GM23338 (cell line): ENCODE measurements around the gene DUSP10. TPM values are rescaled to one million over a fixed set of nuclear protein-coding genes. Genes with fewer than 3 reads are reported as not detected.

Experiments
- ATAC-seq: fragments of 200-7000 bp; cut with Tn5 transposase; 3 replicates; pipeline ENCODE4 v1.9.1; 2020
- DNase-seq: peaks from one replicate; pipeline ENCODE4 v3.0.0-alpha.2; 2015; ENCODE audit warnings: low spot score
- H2AFZ ChIP-seq: fragments of 200-600 bp; sonication (generic); 2 replicates; pipeline ENCODE4 v1.8.0; 2016; ENCODE audit warnings: antibody characterized with exemption, mild to moderate bottlenecking, moderate library complexity
- H3F3A ChIP-seq: fragments of 200-600 bp; sonication (generic); replicated peaks from 2 replicates; pipeline ENCODE4 v1.8.0; 2017; ENCODE audit warnings: antibody characterized with exemption, mixed run types, low read depth
- H3K27ac ChIP-seq: fragments of 200-600 bp; sonication (generic); 2 replicates; pipeline ENCODE4 v1.6.1; 2016; ENCODE audit warnings: low read depth
- H3K27me3 ChIP-seq: fragments of 200-600 bp; sonication (generic); 2 replicates; pipeline ENCODE4 v1.8.0; 2016; ENCODE audit warnings: mild to moderate bottlenecking, mixed run types, moderate library complexity; ENCODE audit not compliant: insufficient read depth
- H3K36me3 ChIP-seq: fragments of 200-600 bp; sonication (generic); 2 replicates; pipeline ENCODE4 v1.8.0; 2016; ENCODE audit warnings: mild to moderate bottlenecking; ENCODE audit not compliant: insufficient read depth
- H3K4me1 ChIP-seq: fragments of 200-600 bp; sonication (generic); 2 replicates; pipeline ENCODE4 v1.8.0; 2016; ENCODE audit warnings: mild to moderate bottlenecking, moderate library complexity; ENCODE audit not compliant: insufficient read depth
- H3K4me2 ChIP-seq: fragments of 200-600 bp; sonication (generic); 2 replicates; pipeline ENCODE4 v1.7.1; 2017; ENCODE audit warnings: mixed run types
- H3K4me3 ChIP-seq: fragments of 200-600 bp; sonication (generic); 2 replicates; pipeline ENCODE4 v1.6.1; 2016; ENCODE audit warnings: mixed run types
- H3K79me2 ChIP-seq: fragments of 200-600 bp; sonication (generic); replicated peaks from 2 replicates; pipeline ENCODE4 v1.8.0; 2017; ENCODE audit warnings: mild to moderate bottlenecking; ENCODE audit not compliant: insufficient read depth
- H3K9me2 ChIP-seq: fragments of 200-600 bp; sonication (generic); 2 replicates; pipeline ENCODE4 v1.8.0; 2017; ENCODE audit not compliant: insufficient read depth
- H4K20me1 ChIP-seq: fragments of 200-600 bp; sonication (generic); replicated peaks from 2 replicates; pipeline ENCODE4 v1.8.0; 2017; ENCODE audit warnings: mild to moderate bottlenecking; ENCODE audit not compliant: insufficient read depth
- H3K27ac Mint-ChIP-seq: 2 replicates; pipeline ENCODE4 v1.8.0; 2020; ENCODE audit warnings: inconsistent platforms, mild to moderate bottlenecking, moderate library complexity, mixed read lengths
- H3K27me3 Mint-ChIP-seq: 3 replicates; pipeline ENCODE4 v1.8.0; 2022; ENCODE audit warnings: low read depth, mild to moderate bottlenecking, moderate library complexity, mixed read lengths, inconsistent platforms; ENCODE audit not compliant: insufficient read depth, poor library complexity
- H3K36me3 Mint-ChIP-seq: 3 replicates; pipeline ENCODE4 v1.8.0; 2021; ENCODE audit warnings: low read depth, mild to moderate bottlenecking, inconsistent platforms, moderate library complexity, mixed read lengths
- H3K4me1 Mint-ChIP-seq: 3 replicates; pipeline ENCODE4 v1.8.0; 2020; ENCODE audit warnings: mild to moderate bottlenecking, inconsistent platforms, mixed read lengths
- H3K4me3 Mint-ChIP-seq: 3 replicates; pipeline ENCODE4 v1.8.0; 2021; ENCODE audit warnings: moderate library complexity, mild to moderate bottlenecking, inconsistent platforms, mixed read lengths
- H3K9me3 Mint-ChIP-seq: 3 replicates; pipeline ENCODE4 v1.8.0; 2020; ENCODE audit warnings: moderate library complexity, mild to moderate bottlenecking, inconsistent platforms, mixed read lengths
- CREB1 ChIP-seq: fragments of 250-450 bp; sonication (Bioruptor Pico); IDR thresholded peaks from 2 replicates; pipeline ENCODE4 v1.5.0; 2020; ENCODE audit warnings: low read depth, mild to moderate bottlenecking, moderate library complexity
- EZH2 ChIP-seq: fragments of 200-600 bp; sonication (generic); IDR thresholded peaks from one replicate; pipeline ENCODE4 v1.8.0; 2017; ENCODE audit warnings: antibody characterized with exemption, mild to moderate bottlenecking, low read depth; ENCODE audit not compliant: unreplicated experiment
- EZH2phosphoT487 ChIP-seq: fragments of 200-600 bp; sonication (generic); IDR thresholded peaks from one replicate; pipeline ENCODE4 v1.8.1; 2018; ENCODE audit warnings: antibody characterized with exemption; ENCODE audit not compliant: unreplicated experiment
- JUNB ChIP-seq: IDR thresholded peaks from one replicate; pipeline ENCODE4 v1.6.1; 2016; ENCODE audit warnings: antibody characterized with exemption; ENCODE audit not compliant: unreplicated experiment
- NANOG ChIP-seq: IDR thresholded peaks from 2 replicates; pipeline ENCODE4 v1.6.1; 2016; ENCODE audit warnings: antibody characterized with exemption, borderline replicate concordance
- STAT1 ChIP-seq: IDR thresholded peaks from one replicate; pipeline ENCODE4 v1.6.1; 2016; ENCODE audit warnings: antibody characterized with exemption; ENCODE audit not compliant: unreplicated experiment
- ZNF114 ChIP-seq: fragments of 250-450 bp; sonication (Bioruptor Pico); IDR thresholded peaks from 2 replicates; pipeline ENCODE4 v1.5.0; 2020; ENCODE audit warnings: mild to moderate bottlenecking, moderate library complexity
- ZNF331 ChIP-seq: fragments of 250-450 bp; sonication (Bioruptor Pico); IDR thresholded peaks from 2 replicates; pipeline ENCODE4 v1.5.0; 2020; ENCODE audit warnings: low read depth, mild to moderate bottlenecking, moderate library complexity
- ZNF462 ChIP-seq: fragments of 250-450 bp; sonication (Bioruptor Pico); IDR thresholded peaks from 2 replicates; pipeline ENCODE4 v1.5.0; 2020; ENCODE audit warnings: mild to moderate bottlenecking, moderate library complexity
- polyA plus RNA-seq: library from polyadenylated mRNA; unstranded; fragments of >200 nt; fragmentation: Nextera tagmentation; extraction: Ambion mirVana; gene quantifications from 2 replicates; pipeline ENCODE4 v1.2.1, GENCODE V29; 2016
- total RNA-seq: library from RNA; depleted of rRNA; stranded (reverse); fragments of >200 nt; shearing (Covaris generic); gene quantifications from 2 replicates; pipeline ENCODE4 v1.2.3, GENCODE V29; 2014

DUSP10 gene
- total and polyA plus RNA-seq, 2 experiments from 2014 or later = 1.5 to 1.6 TPM

- Mint-ChIP-seq H3K27ac (no peak overlapping the region), H3K4me3 (no peak overlapping the region), H3K27me3 (peaks cover 1% of the 10 kb centered on the region), H3K9me3 (no peaks in the 10 kb centered on the region), H3K4me1 (peaks cover 3% of the 10 kb centered on the region; the same call in 2 of the 3 replicates), H3K36me3 (no peaks in the 10 kb centered on the region)
- no peaks in the 10 kb centered on the region for H4K20me1 ChIP-seq
- no peak overlapping the region for H2AFZ ChIP-seq
- H3K36me3 ChIP-seq = no peaks in the 10 kb centered on the region
- H3K4me2 ChIP-seq = no peak overlapping the region
- H3K4me3 ChIP-seq = no peak overlapping the region
- H3F3A ChIP-seq = no peaks in the 10 kb centered on the region
- no peaks in the 10 kb centered on the region for H3K4me1 ChIP-seq
- H3K9me2 ChIP-seq = no peaks in the 10 kb centered on the region
- no peak for ATAC-seq
- no peak overlapping the region for H3K27ac ChIP-seq
- DNase-seq = no peak
- no peaks in the 10 kb centered on the region for H3K79me2 ChIP-seq
- TF ChIP-seq ZNF114 (CRISPR knock-in tag) = no peak
- H3K27me3 ChIP-seq = no peaks in the 10 kb centered on the region
These were observed 53.9 kb downstream of the DUSP10 start for GRCh38 chr1:221687836-221688487.

- Histone ChIP-seq H3K4me1 (no peaks in the 10 kb centered on the region), H3K27ac (no peak overlapping the region), H2AFZ (no peak overlapping the region), H3K36me3 (no peaks in the 10 kb centered on the region), H3K4me3 (no peak overlapping the region), H3K9me2 (no peaks in the 10 kb centered on the region), H3K4me2 (no peak overlapping the region), H3F3A (no peaks in the 10 kb centered on the region), H3K27me3 (no peaks in the 10 kb centered on the region), H3K79me2 (no peaks in the 10 kb centered on the region), H4K20me1 (no peaks in the 10 kb centered on the region)
- peaks cover 12% of the 10 kb centered on the region; the same call in 2 of the 3 replicates for H3K36me3 Mint-ChIP-seq
- peaks cover 3% of the 10 kb centered on the region; the same call in 2 of the 3 replicates for H3K4me1 Mint-ChIP-seq
- H3K9me3 Mint-ChIP-seq = peaks cover 9% of the 10 kb centered on the region; the same call in 2 of the 3 replicates
- H3K4me3 Mint-ChIP-seq = no peak overlapping the region
- H3K27me3 Mint-ChIP-seq = peaks cover 1% of the 10 kb centered on the region
- no peak for ATAC-seq
- no peak for TF ChIP-seq EZH2phosphoT487
- no peak for TF ChIP-seq NANOG
- no peak for TF ChIP-seq STAT1
- no peak for DNase-seq
- H3K27ac Mint-ChIP-seq = no peak overlapping the region
These were observed 58.2 kb downstream of the DUSP10 start for GRCh38 chr1:221683681-221684080.

- no peak overlapping the region for H3K4me3 Mint-ChIP-seq
- H3K4me3 ChIP-seq = no peak overlapping the region
- no peak for TF ChIP-seq CREB1 (CRISPR knock-in tag)
- no peak for TF ChIP-seq ZNF114 (CRISPR knock-in tag)
- no peak for TF ChIP-seq NANOG
- no peak for TF ChIP-seq JUNB
- TF ChIP-seq ZNF462 = no peak
- no peak for TF ChIP-seq EZH2
- no peak for TF ChIP-seq ZNF331 (CRISPR knock-in tag)
- no peak for TF ChIP-seq STAT1
These were observed 61.8 kb downstream of the DUSP10 start for GRCh38 chr1:221680085-221680484.

More at GRCh38 chr1:221680085-221680484, 61.8 kb downstream of the DUSP10 start:
- Histone ChIP-seq H3K27me3 (no peaks in the 10 kb centered on the region), H3K79me2 (no peaks in the 10 kb centered on the region), H3K4me2 (no peak overlapping the region), H3K9me2 (no peaks in the 10 kb centered on the region), H3K27ac (no peak overlapping the region), H3K4me1 (no peaks in the 10 kb centered on the region), H2AFZ (no peak overlapping the region), H3F3A (no peaks in the 10 kb centered on the region), H4K20me1 (no peaks in the 10 kb centered on the region), H3K36me3 (no peaks in the 10 kb centered on the region)
- Mint-ChIP-seq H3K27ac (no peak overlapping the region), H3K36me3 (peaks cover 12% of the 10 kb centered on the region; the same call in 2 of the 3 replicates), H3K9me3 (peaks cover 9% of the 10 kb centered on the region; the same call in 2 of the 3 replicates), H3K4me1 (peaks cover 3% of the 10 kb centered on the region; the same call in 2 of the 3 replicates), H3K27me3 (no peaks in the 10 kb centered on the region)
- DNase-seq = no peak
- ATAC-seq = no peak
